MM.1S (cell line): ENCODE data around the gene PDE1C.
A peak's percentile ranks its signal among the peaks of the same experiment; 100 is the strongest.

Experiments
- DNase-seq: peaks from one replicate; pipeline ENCODE4 v3.0.0-alpha.2; 2015
- H2AFZ ChIP-seq: fragments of 300-600 bp; sonication (generic); 2 replicates; pipeline ENCODE4 v1.6.0; 2016; ENCODE audit warnings: antibody characterized with exemption, low read length
- H3F3A ChIP-seq: fragments of 300-600 bp; sonication (generic); 2 replicates; pipeline ENCODE4 v1.6.1; 2016; ENCODE audit warnings: mild to moderate bottlenecking, antibody characterized with exemption, low read length, moderate library complexity, mixed read lengths; ENCODE audit not compliant: insufficient read depth
- H3K27ac ChIP-seq: fragments of 300-600 bp; sonication (generic); 2 replicates; pipeline ENCODE4 v1.5.1; 2016; ENCODE audit warnings: mild to moderate bottlenecking, low read length
- H3K27me3 ChIP-seq: fragments of 300-600 bp; sonication (generic); replicated peaks from 2 replicates; pipeline ENCODE4 v1.6.0; 2016; ENCODE audit warnings: low read length; ENCODE audit not compliant: insufficient read depth
- H3K36me3 ChIP-seq: fragments of 300-600 bp; sonication (generic); replicated peaks from 2 replicates; pipeline ENCODE4 v1.6.1; 2016; ENCODE audit warnings: mild to moderate bottlenecking, low read length, mixed read lengths; ENCODE audit not compliant: insufficient read depth
- H3K4me1 ChIP-seq: fragments of 300-600 bp; sonication (generic); 2 replicates; pipeline ENCODE4 v1.6.1; 2016; ENCODE audit warnings: low read length, mixed read lengths
- H3K4me2 ChIP-seq: fragments of 300-600 bp; sonication (generic); 2 replicates; pipeline ENCODE4 v1.6.0; 2016; ENCODE audit warnings: low read depth, low read length
- H3K4me3 ChIP-seq: fragments of 300-600 bp; sonication (generic); 2 replicates; pipeline ENCODE4 v1.5.1; 2016; ENCODE audit warnings: low read length, mixed read lengths
- H3K79me2 ChIP-seq: fragments of 300-600 bp; sonication (generic); 2 replicates; pipeline ENCODE4 v1.6.1; 2016; ENCODE audit warnings: mixed run types, low read length, mixed read lengths
- H3K9ac ChIP-seq: fragments of 300-600 bp; sonication (generic); 2 replicates; pipeline ENCODE4 v1.6.1; 2016; ENCODE audit warnings: low read length, mixed read lengths
- H3K9me2 ChIP-seq: fragments of 300-600 bp; sonication (generic); replicated peaks from 2 replicates; pipeline ENCODE4 v1.6.1; 2016; ENCODE audit warnings: mild to moderate bottlenecking, low read length, mixed read lengths; ENCODE audit not compliant: insufficient read depth
- H3K9me3 ChIP-seq: fragments of 300-600 bp; sonication (generic); replicated peaks from 2 replicates; pipeline ENCODE4 v1.6.1; 2016; ENCODE audit warnings: mild to moderate bottlenecking, low read length, mixed read lengths; ENCODE audit not compliant: insufficient read depth
- H4K20me1 ChIP-seq: fragments of 300-600 bp; sonication (generic); 2 replicates; pipeline ENCODE4 v1.6.1; 2016; ENCODE audit warnings: mild to moderate bottlenecking, low read length, moderate library complexity, mixed read lengths; ENCODE audit not compliant: insufficient read depth
- EZH2 ChIP-seq: fragments of 300-600 bp; sonication (generic); optimal IDR thresholded peaks from 2 replicates; pipeline ENCODE3; 2017; ENCODE audit warnings: low read depth, mild to moderate bottlenecking, antibody characterized with exemption, low read length, mixed read lengths
- EZH2phosphoT487 ChIP-seq: fragments of 300-600 bp; sonication (generic); IDR thresholded peaks from 2 replicates; pipeline ENCODE4 v1.6.1; 2018; ENCODE audit warnings: antibody characterized with exemption, low read length
- TF ChIP-seq, protein P1 (sequence below): fragments of 300-600 bp; sonication (generic); IDR thresholded peaks from 2 replicates; pipeline ENCODE4 v1.5.1; 2016; ENCODE audit warnings: antibody characterized with exemption, low read length, mixed read lengths

The PDE1C gene

DNA sequence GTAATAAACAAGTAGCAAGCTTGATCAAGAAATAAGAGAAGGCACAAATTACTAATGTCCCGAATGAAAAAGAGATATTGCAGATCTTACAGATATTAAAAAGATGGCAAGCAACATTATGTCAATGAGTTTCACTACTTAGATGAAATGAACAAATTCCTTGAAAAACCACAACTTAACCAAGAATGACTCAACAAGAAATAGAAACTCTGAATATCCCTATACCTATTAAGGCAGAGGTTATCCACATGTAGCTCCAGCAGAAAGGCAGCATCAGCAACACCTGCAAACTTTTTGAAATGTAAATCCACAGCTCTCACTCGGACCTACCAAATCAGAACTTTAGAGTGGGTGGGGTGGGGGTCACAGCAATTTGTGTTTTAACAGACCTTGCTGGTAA, 33.6 kb downstream of the PDE1C start:
- Histone ChIP-seq H3K27ac (no peak overlapping the region), H2AFZ (no peak overlapping the region), H3K4me3 (no peak overlapping the region), H4K20me1 (no peaks in the 10 kb centered on the region), H3K4me1 (peaks cover 10% of the 10 kb centered on the region), H3K27me3 (no peaks in the 10 kb centered on the region), H3K9me2 (no peaks in the 10 kb centered on the region), H3K9me3 (no peaks in the 10 kb centered on the region), H3K36me3 (no peaks in the 10 kb centered on the region), H3K9ac (no peak overlapping the region), H3K79me2 (no peaks in the 10 kb centered on the region), H3K4me2 (no peak overlapping the region), H3F3A (0 out of 2 replicates have a peak, but pooled peaks cover 3% of the 10 kb centered on the region)
- TF ChIP-seq EZH2phosphoT487 (no peak), EZH2 (no peak)
- TF ChIP-seq, protein P1, sequence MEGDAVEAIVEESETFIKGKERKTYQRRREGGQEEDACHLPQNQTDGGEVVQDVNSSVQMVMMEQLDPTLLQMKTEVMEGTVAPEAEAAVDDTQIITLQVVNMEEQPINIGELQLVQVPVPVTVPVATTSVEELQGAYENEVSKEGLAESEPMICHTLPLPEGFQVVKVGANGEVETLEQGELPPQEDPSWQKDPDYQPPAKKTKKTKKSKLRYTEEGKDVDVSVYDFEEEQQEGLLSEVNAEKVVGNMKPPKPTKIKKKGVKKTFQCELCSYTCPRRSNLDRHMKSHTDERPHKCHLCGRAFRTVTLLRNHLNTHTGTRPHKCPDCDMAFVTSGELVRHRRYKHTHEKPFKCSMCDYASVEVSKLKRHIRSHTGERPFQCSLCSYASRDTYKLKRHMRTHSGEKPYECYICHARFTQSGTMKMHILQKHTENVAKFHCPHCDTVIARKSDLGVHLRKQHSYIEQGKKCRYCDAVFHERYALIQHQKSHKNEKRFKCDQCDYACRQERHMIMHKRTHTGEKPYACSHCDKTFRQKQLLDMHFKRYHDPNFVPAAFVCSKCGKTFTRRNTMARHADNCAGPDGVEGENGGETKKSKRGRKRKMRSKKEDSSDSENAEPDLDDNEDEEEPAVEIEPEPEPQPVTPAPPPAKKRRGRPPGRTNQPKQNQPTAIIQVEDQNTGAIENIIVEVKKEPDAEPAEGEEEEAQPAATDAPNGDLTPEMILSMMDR: no peak
- DNase-seq: peak; percentile 48

GRCh38 chr7:32034052-32034451, 36.2 kb downstream of the PDE1C start:
- H3K4me1 ChIP-seq: peaks cover 10% of the 10 kb centered on the region
- no peaks in the 10 kb centered on the region for H4K20me1 ChIP-seq
- no peak for TF ChIP-seq EZH2
- TF ChIP-seq, protein P1: no peak
- TF ChIP-seq EZH2phosphoT487: no peak
- H3F3A ChIP-seq: 0 out of 2 replicates have a peak, but pooled peaks cover 3% of the 10 kb centered on the region
- no peak overlapping the region for H3K4me2 ChIP-seq
- H3K4me3 ChIP-seq: no peak overlapping the region
- H3K9ac ChIP-seq: no peak overlapping the region
- no peaks in the 10 kb centered on the region for H3K79me2 ChIP-seq
- H3K9me2 ChIP-seq: no peaks in the 10 kb centered on the region
- no peaks in the 10 kb centered on the region for H3K27me3 ChIP-seq
- DNase-seq: no peak
- no peaks in the 10 kb centered on the region for H3K9me3 ChIP-seq
- no peaks in the 10 kb centered on the region for H3K36me3 ChIP-seq
- H3K27ac ChIP-seq: no peak overlapping the region
- no peak overlapping the region for H2AFZ ChIP-seq

GRCh38 chr7:32033006-32033405, 37.2 kb downstream of the PDE1C start:
- Histone ChIP-seq H3K4me3 (no peak overlapping the region), H3K4me2 (no peak overlapping the region), H3K9me3 (no peaks in the 10 kb centered on the region), H3K79me2 (no peaks in the 10 kb centered on the region), H2AFZ (no peak overlapping the region), H3K9me2 (no peaks in the 10 kb centered on the region), H3K36me3 (no peaks in the 10 kb centered on the region), H3K9ac (no peak overlapping the region), H3F3A (0 out of 2 replicates have a peak, but pooled peaks cover 3% of the 10 kb centered on the region), H3K4me1 (peaks cover 10% of the 10 kb centered on the region), H3K27me3 (no peaks in the 10 kb centered on the region), H3K27ac (no peak overlapping the region), H4K20me1 (no peaks in the 10 kb centered on the region)
- no peak for DNase-seq
- no peak for TF ChIP-seq EZH2phosphoT487
- no peak for TF ChIP-seq EZH2
- TF ChIP-seq, protein P1: no peak
